ENCODE results near the gene TPRX2. TPM values are rescaled to one million over a fixed set of nuclear protein-coding genes. Genes with fewer than 3 reads are reported as not detected.
"Not testable (repeated sequence)": the region's sequence is repeated elsewhere in the genome, so short reads cannot be mapped to it uniquely, and the experiment has no call there.

Gene TPRX2
- not detected in 2 replicates for total RNA-seq (2014; rRNA removed; shearing (Covaris generic))

GRCh38 chr19:47858646-47859285, at the start of gene TPRX2:
TSS of gene TPRX2 (plus strand) at chr19:47859235. CDS start at chr19:47859247, 12 bp downstream.
- not testable (repeated sequence) for DNase-seq; H3K4me3 ChIP-seq (ENCODE audit: insufficient read depth, low read depth, low read length); H3K27me3 ChIP-seq (ENCODE audit: control insufficient read depth, insufficient read depth, low read length); H3K36me3 ChIP-seq (replicated peaks; ENCODE audit: control insufficient read depth, insufficient read depth, low read length)

GRCh38 chr19:47813304-47813994, 45.6 kb upstream of the TPRX2 start:
- no peak overlapping the region for H3K4me3 ChIP-seq (ENCODE audit: insufficient read depth, low read depth, low read length)
- H3K36me3 ChIP-seq (replicated peaks; ENCODE audit: control insufficient read depth, insufficient read depth, low read length), result no peaks in the 10 kb centered on the region
- DNase-seq, result peak; percentile 95
- no peaks in the 10 kb centered on the region for H3K27me3 ChIP-seq (ENCODE audit: control insufficient read depth, insufficient read depth, low read length)

GRCh38 chr19:47813995-47814328, 45.1 kb upstream of the TPRX2 start:
- Histone ChIP-seq H3K4me3 (ENCODE audit: insufficient read depth, low read depth, low read length) (no peak overlapping the region), H3K36me3 (replicated peaks; ENCODE audit: control insufficient read depth, insufficient read depth, low read length) (no peaks in the 10 kb centered on the region), H3K27me3 (ENCODE audit: control insufficient read depth, insufficient read depth, low read length) (no peaks in the 10 kb centered on the region)
- no peak for DNase-seq

GRCh38 chr19:47816270-47816669, 42.8 kb upstream of the TPRX2 start:
- DNase-seq; H3K27me3 ChIP-seq (ENCODE audit: control insufficient read depth, insufficient read depth, low read length); H3K36me3 ChIP-seq (replicated peaks; ENCODE audit: control insufficient read depth, insufficient read depth, low read length); H3K4me3 ChIP-seq (ENCODE audit: insufficient read depth, low read depth, low read length): not testable (repeated sequence)

GRCh38 chr19:47818221-47818620, 40.8 kb upstream of the TPRX2 start:
- H3K27me3 ChIP-seq (ENCODE audit: control insufficient read depth, insufficient read depth, low read length); H3K4me3 ChIP-seq (ENCODE audit: insufficient read depth, low read depth, low read length); H3K36me3 ChIP-seq (replicated peaks; ENCODE audit: control insufficient read depth, insufficient read depth, low read length); DNase-seq: not testable (repeated sequence)

- H3K36me3 ChIP-seq (replicated peaks; ENCODE audit: control insufficient read depth, insufficient read depth, low read length), result no peaks in the 10 kb centered on the region
- no peak overlapping the region for H3K4me3 ChIP-seq (ENCODE audit: insufficient read depth, low read depth, low read length)
- DNase-seq, result peak; percentile 86
- H3K27me3 ChIP-seq (ENCODE audit: control insufficient read depth, insufficient read depth, low read length), result no peaks in the 10 kb centered on the region
Measured at GRCh38 chr19:47819858-47820257, 39.2 kb upstream of the TPRX2 start.

GRCh38 chr19:47820410-47820809, 38.6 kb upstream of the TPRX2 start:
- H3K4me3 ChIP-seq (ENCODE audit: insufficient read depth, low read depth, low read length), result no peak overlapping the region
- H3K36me3 ChIP-seq (replicated peaks; ENCODE audit: control insufficient read depth, insufficient read depth, low read length), result no peaks in the 10 kb centered on the region
- no peak for DNase-seq
- no peaks in the 10 kb centered on the region for H3K27me3 ChIP-seq (ENCODE audit: control insufficient read depth, insufficient read depth, low read length)

GRCh38 chr19:47821460-47822020, 37.5 kb upstream of the TPRX2 start, which contains the start of gene CRX:
TSS of gene CRX (plus strand) at chr19:47821937. CDS start at chr19:47834444, 12,507 bp downstream.
- Histone ChIP-seq H3K4me3 (ENCODE audit: insufficient read depth, low read depth, low read length) (no peak within 1 kb of the TSS), H3K27me3 (ENCODE audit: control insufficient read depth, insufficient read depth, low read length) (no peaks in the 10 kb centered on the region), H3K36me3 (replicated peaks; ENCODE audit: control insufficient read depth, insufficient read depth, low read length) (no peaks in the 10 kb centered on the region)
- peak; percentile 46 for DNase-seq

- Histone ChIP-seq H3K36me3 (replicated peaks; ENCODE audit: control insufficient read depth, insufficient read depth, low read length) (no peaks in the 10 kb centered on the region), H3K4me3 (ENCODE audit: insufficient read depth, low read depth, low read length) (no peak overlapping the region)
- DNase-seq, result peak; percentile 60
Measured at GRCh38 chr19:47824396-47824795, 34.6 kb upstream of the TPRX2 start.

GRCh38 chr19:47826800-47827199, 32.2 kb upstream of the TPRX2 start:
- Histone ChIP-seq H3K4me3 (ENCODE audit: insufficient read depth, low read depth, low read length) (no peak overlapping the region), H3K36me3 (replicated peaks; ENCODE audit: control insufficient read depth, insufficient read depth, low read length) (no peaks in the 10 kb centered on the region), H3K27me3 (ENCODE audit: control insufficient read depth, insufficient read depth, low read length) (no peaks in the 10 kb centered on the region)
- DNase-seq, result no peak

More at GRCh38 chr19:47824396-47824795, 34.6 kb upstream of the TPRX2 start:
- no peaks in the 10 kb centered on the region for H3K27me3 ChIP-seq (ENCODE audit: control insufficient read depth, insufficient read depth, low read length)

- no peak for DNase-seq
- Histone ChIP-seq H3K36me3 (replicated peaks; ENCODE audit: control insufficient read depth, insufficient read depth, low read length) (no peaks in the 10 kb centered on the region), H3K27me3 (ENCODE audit: control insufficient read depth, insufficient read depth, low read length) (no peaks in the 10 kb centered on the region), H3K4me3 (ENCODE audit: insufficient read depth, low read depth, low read length) (no peak overlapping the region)
Measured at GRCh38 chr19:47832723-47833122, 26.3 kb upstream of the TPRX2 start.

- DNase-seq, result no peak
- Histone ChIP-seq H3K36me3 (replicated peaks; ENCODE audit: control insufficient read depth, insufficient read depth, low read length) (no peaks in the 10 kb centered on the region), H3K27me3 (ENCODE audit: control insufficient read depth, insufficient read depth, low read length) (no peaks in the 10 kb centered on the region), H3K4me3 (ENCODE audit: insufficient read depth, low read depth, low read length) (no peak overlapping the region)
Measured at GRCh38 chr19:47836038-47836437, 23.0 kb upstream of the TPRX2 start.

- DNase-seq, result no peak
- Histone ChIP-seq H3K36me3 (replicated peaks; ENCODE audit: control insufficient read depth, insufficient read depth, low read length) (no peaks in the 10 kb centered on the region), H3K4me3 (ENCODE audit: insufficient read depth, low read depth, low read length) (no peak overlapping the region), H3K27me3 (ENCODE audit: control insufficient read depth, insufficient read depth, low read length) (no peaks in the 10 kb centered on the region)
Measured at GRCh38 chr19:47839411-47839810, 19.6 kb upstream of the TPRX2 start.

- Histone ChIP-seq H3K27me3 (ENCODE audit: control insufficient read depth, insufficient read depth, low read length) (no peaks in the 10 kb centered on the region), H3K36me3 (replicated peaks; ENCODE audit: control insufficient read depth, insufficient read depth, low read length) (no peaks in the 10 kb centered on the region), H3K4me3 (ENCODE audit: insufficient read depth, low read depth, low read length) (no peak overlapping the region)
- peak; percentile 82 for DNase-seq
Measured at GRCh38 chr19:47839913-47840312, 19.1 kb upstream of the TPRX2 start.

GRCh38 chr19:47842941-47843340, 16.1 kb upstream of the TPRX2 start:
- DNase-seq, result no peak
- no peak overlapping the region for H3K4me3 ChIP-seq (ENCODE audit: insufficient read depth, low read depth, low read length)
- H3K27me3 ChIP-seq (ENCODE audit: control insufficient read depth, insufficient read depth, low read length), result no peaks in the 10 kb centered on the region
- H3K36me3 ChIP-seq (replicated peaks; ENCODE audit: control insufficient read depth, insufficient read depth, low read length), result no peaks in the 10 kb centered on the region
